ENCODE data around the gene A2ML1.

Gene A2ML1

DNA sequence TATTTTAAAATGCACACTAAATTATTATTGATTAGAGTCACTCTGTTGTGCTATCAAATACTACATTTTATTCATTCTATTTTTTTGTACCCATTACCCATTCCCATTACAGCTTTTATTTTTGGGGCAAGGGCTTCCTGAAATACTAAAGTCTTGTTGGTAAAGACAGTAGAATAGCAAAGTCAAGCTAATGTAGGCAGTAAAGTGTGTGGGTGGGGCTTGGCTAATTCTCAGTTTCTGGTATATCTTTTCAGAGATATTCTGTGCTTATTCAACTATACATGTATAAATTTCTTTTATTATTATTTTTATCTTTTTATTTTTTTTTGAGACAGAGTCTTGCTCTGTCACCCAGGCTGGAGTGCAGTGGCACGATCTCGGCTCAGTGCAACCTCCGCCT is 69.6 kb downstream of the A2ML1 start:
- Histone ChIP-seq H3K27ac (ENCODE audit: low read length) (no peak overlapping the region), H3K4me2 (ENCODE audit: low read length) (no peak overlapping the region), H3K27me3 (ENCODE audit: low read depth, low read length) (0 out of 2 replicates have a peak, but pooled peaks cover 6% of the 10 kb centered on the region), H3K36me3 (replicated peaks; ENCODE audit: low read depth, low read length) (no peaks in the 10 kb centered on the region), H3K9me3 (ENCODE audit: insufficient read depth, low read length) (no peaks in the 10 kb centered on the region), H3K9ac (ENCODE audit: low read length) (no peak overlapping the region), H2AFZ (ENCODE audit: low read depth, low read length) (no peak overlapping the region), H3K4me3 (ENCODE audit: low read length) (no peak overlapping the region), H3K79me2 (ENCODE audit: low read length) (no peaks in the 10 kb centered on the region), H4K20me1 (ENCODE audit: insufficient read depth, low read length) (no peaks in the 10 kb centered on the region), H3K4me1 (ENCODE audit: low read length) (no peaks in the 10 kb centered on the region; the same call in 1 of the 2 replicates)
- no peak for TF ChIP-seq EZH2phosphoT487 (IDR thresholded peaks at IDR 0.05; ENCODE audit: low read depth)
- TF ChIP-seq, protein P1, sequence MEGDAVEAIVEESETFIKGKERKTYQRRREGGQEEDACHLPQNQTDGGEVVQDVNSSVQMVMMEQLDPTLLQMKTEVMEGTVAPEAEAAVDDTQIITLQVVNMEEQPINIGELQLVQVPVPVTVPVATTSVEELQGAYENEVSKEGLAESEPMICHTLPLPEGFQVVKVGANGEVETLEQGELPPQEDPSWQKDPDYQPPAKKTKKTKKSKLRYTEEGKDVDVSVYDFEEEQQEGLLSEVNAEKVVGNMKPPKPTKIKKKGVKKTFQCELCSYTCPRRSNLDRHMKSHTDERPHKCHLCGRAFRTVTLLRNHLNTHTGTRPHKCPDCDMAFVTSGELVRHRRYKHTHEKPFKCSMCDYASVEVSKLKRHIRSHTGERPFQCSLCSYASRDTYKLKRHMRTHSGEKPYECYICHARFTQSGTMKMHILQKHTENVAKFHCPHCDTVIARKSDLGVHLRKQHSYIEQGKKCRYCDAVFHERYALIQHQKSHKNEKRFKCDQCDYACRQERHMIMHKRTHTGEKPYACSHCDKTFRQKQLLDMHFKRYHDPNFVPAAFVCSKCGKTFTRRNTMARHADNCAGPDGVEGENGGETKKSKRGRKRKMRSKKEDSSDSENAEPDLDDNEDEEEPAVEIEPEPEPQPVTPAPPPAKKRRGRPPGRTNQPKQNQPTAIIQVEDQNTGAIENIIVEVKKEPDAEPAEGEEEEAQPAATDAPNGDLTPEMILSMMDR (IDR thresholded peaks at IDR 0.05; ENCODE audit: low read depth, low read length): no peak

DNA sequence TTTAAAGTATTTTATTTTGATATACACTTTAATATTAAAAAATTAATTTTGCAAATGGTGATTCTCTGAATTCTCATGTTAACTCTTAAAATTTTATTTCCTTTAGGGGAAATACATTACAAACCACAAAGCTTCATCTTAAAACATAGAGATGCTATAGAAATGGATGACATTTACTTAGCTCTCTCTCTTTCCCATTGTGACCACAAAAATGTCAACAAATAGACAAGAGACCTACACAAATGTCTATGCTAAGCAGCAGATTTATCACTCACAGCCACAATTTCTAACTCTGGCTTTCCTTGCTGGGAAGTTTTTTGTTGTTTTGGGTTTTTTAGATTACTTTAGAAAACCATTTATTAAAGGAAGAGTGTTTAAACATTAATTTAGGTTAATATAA is 72.0 kb downstream of the A2ML1 start:
- no peak overlapping the region for H3K9ac ChIP-seq (ENCODE audit: low read length)
- no peaks in the 10 kb centered on the region for H3K36me3 ChIP-seq (replicated peaks; ENCODE audit: low read depth, low read length)
- no peak overlapping the region for H3K4me3 ChIP-seq (ENCODE audit: low read length)
- no peak overlapping the region for H3K27ac ChIP-seq (ENCODE audit: low read length)
- no peak for TF ChIP-seq EZH2phosphoT487 (IDR thresholded peaks at IDR 0.05; ENCODE audit: low read depth)
- TF ChIP-seq, protein P1 (IDR thresholded peaks at IDR 0.05; ENCODE audit: low read depth, low read length): no peak
- no peaks in the 10 kb centered on the region for H3K9me3 ChIP-seq (ENCODE audit: insufficient read depth, low read length)
- H3K4me1 ChIP-seq (ENCODE audit: low read length): no peaks in the 10 kb centered on the region; the same call in 1 of the 2 replicates
- H3K4me2 ChIP-seq (ENCODE audit: low read length): no peak overlapping the region
- 0 out of 2 replicates have a peak, but pooled peaks cover 6% of the 10 kb centered on the region for H3K27me3 ChIP-seq (ENCODE audit: low read depth, low read length)
- H3K79me2 ChIP-seq (ENCODE audit: low read length): no peaks in the 10 kb centered on the region
- no peak overlapping the region for H2AFZ ChIP-seq (ENCODE audit: low read depth, low read length)
- H4K20me1 ChIP-seq (ENCODE audit: insufficient read depth, low read length): no peaks in the 10 kb centered on the region

DNA sequence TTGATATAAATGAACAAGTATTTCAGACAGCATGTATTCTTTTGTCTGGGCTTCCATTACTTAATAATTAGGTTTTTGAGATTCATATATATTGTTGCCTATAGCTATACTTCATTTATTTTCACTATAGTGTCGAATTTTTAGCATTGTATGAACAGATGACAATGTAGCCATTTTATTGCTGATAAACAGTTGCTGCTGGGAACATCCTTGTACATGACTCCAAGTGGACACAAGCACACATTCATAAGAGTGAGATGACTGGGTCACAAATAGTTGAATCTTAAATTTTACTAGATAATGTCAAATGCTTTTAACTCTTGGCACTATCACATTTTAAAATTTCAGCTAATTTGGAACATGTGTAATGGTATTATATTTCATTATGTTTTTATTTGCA is 72.6 kb downstream of the A2ML1 start:
- Histone ChIP-seq H3K27me3 (ENCODE audit: low read depth, low read length) (0 out of 2 replicates have a peak, but pooled peaks cover 6% of the 10 kb centered on the region), H3K4me2 (ENCODE audit: low read length) (no peak overlapping the region), H3K79me2 (ENCODE audit: low read length) (no peaks in the 10 kb centered on the region), H4K20me1 (ENCODE audit: insufficient read depth, low read length) (no peaks in the 10 kb centered on the region), H3K4me3 (ENCODE audit: low read length) (no peak overlapping the region), H3K36me3 (replicated peaks; ENCODE audit: low read depth, low read length) (no peaks in the 10 kb centered on the region), H3K9me3 (ENCODE audit: insufficient read depth, low read length) (no peaks in the 10 kb centered on the region), H2AFZ (ENCODE audit: low read depth, low read length) (no peak overlapping the region), H3K9ac (ENCODE audit: low read length) (no peak overlapping the region), H3K4me1 (ENCODE audit: low read length) (no peaks in the 10 kb centered on the region; the same call in 1 of the 2 replicates), H3K27ac (ENCODE audit: low read length) (no peak overlapping the region)
- TF ChIP-seq, protein P1 (IDR thresholded peaks at IDR 0.05; ENCODE audit: low read depth, low read length): no peak
- TF ChIP-seq EZH2phosphoT487 (IDR thresholded peaks at IDR 0.05; ENCODE audit: low read depth): no peak

DNA sequence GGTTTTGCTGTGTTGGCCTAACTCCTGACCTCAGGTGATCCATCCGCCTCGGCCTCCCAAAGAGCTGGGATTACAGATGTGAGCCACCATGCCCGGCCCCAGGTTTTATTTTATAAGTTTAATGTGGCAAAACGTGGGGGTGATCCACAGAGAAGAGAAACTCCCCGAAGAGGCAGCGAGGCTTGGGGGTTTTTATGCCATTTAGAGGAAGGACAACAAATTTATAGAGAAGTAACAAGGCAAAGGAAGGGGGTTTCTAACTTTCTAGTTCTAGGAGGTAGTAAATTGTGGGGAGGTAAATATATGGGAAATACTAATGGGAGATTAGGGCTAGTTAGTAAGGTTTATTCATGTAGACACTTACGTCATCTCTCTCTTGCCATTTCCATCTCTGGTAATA is 74.7 kb downstream of the A2ML1 start:
- no peak for TF ChIP-seq EZH2phosphoT487 (IDR thresholded peaks at IDR 0.05; ENCODE audit: low read depth)
- TF ChIP-seq, protein P1 (IDR thresholded peaks at IDR 0.05; ENCODE audit: low read depth, low read length): no peak
- no peak overlapping the region for H3K27ac ChIP-seq (ENCODE audit: low read length)
- no peaks in the 10 kb centered on the region for H3K9me3 ChIP-seq (ENCODE audit: insufficient read depth, low read length)
- H3K79me2 ChIP-seq (ENCODE audit: low read length): no peaks in the 10 kb centered on the region
- no peaks in the 10 kb centered on the region for H3K4me1 ChIP-seq (ENCODE audit: low read length)
- no peaks in the 10 kb centered on the region for H4K20me1 ChIP-seq (ENCODE audit: insufficient read depth, low read length)
- H3K36me3 ChIP-seq (replicated peaks; ENCODE audit: low read depth, low read length): no peaks in the 10 kb centered on the region
- no peak overlapping the region for H3K4me3 ChIP-seq (ENCODE audit: low read length)
- H3K27me3 ChIP-seq (ENCODE audit: low read depth, low read length): 0 out of 2 replicates have a peak, but pooled peaks cover 6% of the 10 kb centered on the region
- H3K4me2 ChIP-seq (ENCODE audit: low read length): no peak overlapping the region
- no peak overlapping the region for H2AFZ ChIP-seq (ENCODE audit: low read depth, low read length)
- H3K9ac ChIP-seq (ENCODE audit: low read length): no peak overlapping the region
